KBM-7 (cell line): ENCODE measurements around the gene HSPB7.
"Not testable (repeated sequence)": the region's sequence is repeated elsewhere in the genome, so short reads cannot be mapped to it uniquely, and the experiment has no call there.

Source experiments
- DNase-seq: peaks from one replicate; pipeline ENCODE4 v3.0.0-alpha.2; 2015
- in situ Hi-C: fragments of 300-500 bp; cut with MboI; formaldehyde crosslinking; loops from 2 replicates; pipeline ENCODE4 v1.14.3; 2020; ENCODE audit warnings: low sequenced_read_pairs, low pct_unique_long_range_greater_than_20kb, mixed read lengths

HSPB7 gene

GRCh38 chr1:16012590-16013219 lies 5.1 kb downstream of the HSPB7 start:
- DNase-seq, result peak; percentile 70
- in situ Hi-C loops, result no loop called here

DNA sequence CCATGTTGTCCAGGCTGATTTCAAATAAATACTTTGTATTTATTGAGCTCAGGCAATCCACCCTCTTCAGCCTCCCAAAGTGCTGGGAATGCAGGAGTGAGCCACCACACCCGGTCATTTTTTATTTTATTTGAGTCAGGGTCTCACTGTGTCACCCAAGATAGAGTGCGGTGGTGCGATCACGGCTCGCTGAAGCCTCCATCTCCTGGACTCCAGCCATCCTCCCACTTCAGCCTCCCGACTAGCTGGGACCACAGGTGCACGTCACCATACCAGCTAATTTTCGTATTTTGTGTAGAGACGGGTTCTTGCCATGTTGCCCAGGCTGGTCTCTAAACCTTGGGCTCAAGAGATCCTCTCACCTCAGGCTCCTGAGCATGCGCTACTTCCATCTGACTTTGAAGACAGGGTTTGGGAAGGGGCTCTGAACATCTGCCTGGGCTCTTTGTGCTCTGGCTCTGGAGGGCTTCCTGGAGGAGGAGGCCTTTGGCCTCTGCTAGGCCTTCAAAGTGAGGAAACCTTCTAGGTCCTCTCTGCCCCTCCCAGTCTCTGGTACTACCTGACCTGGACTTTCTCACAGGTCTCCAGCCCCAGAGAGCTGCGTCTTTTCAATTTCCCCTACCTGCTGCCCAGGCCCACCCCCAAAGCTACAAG lies 5.8 kb downstream of the HSPB7 start:
- DNase-seq, result no peak
- in situ Hi-C loops, result no loop called here

DNA sequence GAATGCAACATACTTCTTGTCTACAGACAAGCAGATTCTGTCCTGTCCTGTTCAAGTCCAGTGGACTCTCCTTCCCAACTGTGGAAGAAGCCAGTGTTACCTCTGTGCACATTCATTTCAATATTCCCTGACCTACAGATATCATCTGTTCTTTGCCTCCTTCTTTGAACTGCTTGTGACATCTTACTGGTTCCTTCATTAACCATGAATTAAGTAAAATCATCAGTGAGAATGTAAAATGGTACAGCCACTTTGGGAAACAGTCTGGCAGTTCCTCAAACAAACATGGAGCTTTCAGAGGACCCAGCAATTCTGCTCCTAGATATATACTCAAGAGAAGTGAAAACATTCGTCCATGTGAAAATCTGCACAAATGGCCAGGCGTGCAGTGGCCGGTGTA lies 7.0 kb downstream of the HSPB7 start:
- DNase-seq, result no peak
- in situ Hi-C loops, result no loop called here

GRCh38 chr1:16009678-16010077 lies 8.2 kb downstream of the HSPB7 start:
- DNase-seq, result no peak
- in situ Hi-C loops, result no loop called here

GRCh38 chr1:16009030-16009460 lies 8.8 kb downstream of the HSPB7 start:
- DNase-seq, result peak; percentile 73
- in situ Hi-C loops, result no loop called here

GRCh38 chr1:16007671-16008341 lies 10.0 kb downstream of the HSPB7 start:
- in situ Hi-C loops, result no loop called here
- DNase-seq, result no peak

- peak; percentile 41 for DNase-seq
- in situ Hi-C loops, result no loop called here
These were observed 11.0 kb downstream of the HSPB7 start for GRCh38 chr1:16006552-16007485.

DNA sequence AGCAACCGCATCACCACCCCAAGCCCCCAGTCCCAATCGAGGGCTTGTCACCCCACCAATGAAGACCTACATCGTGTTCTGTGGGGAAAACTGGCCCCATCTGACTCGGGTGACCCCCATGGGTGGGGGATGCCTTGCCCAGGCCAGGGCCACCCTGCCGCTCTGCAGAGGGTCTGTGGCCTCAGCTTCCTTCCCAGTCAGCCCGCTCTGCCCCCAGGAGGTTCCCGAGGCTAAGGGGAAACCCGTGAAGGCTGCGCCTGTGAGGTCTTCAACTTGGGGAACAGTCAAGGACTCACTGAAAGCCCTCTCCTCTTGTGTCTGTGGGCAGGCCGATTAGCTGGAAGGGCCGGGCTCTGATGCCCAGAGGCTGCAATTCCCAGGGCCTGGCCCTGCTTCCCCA lies 11.8 kb downstream of the HSPB7 start:
- no peak for DNase-seq
- in situ Hi-C loops, result no loop called here

GRCh38 chr1:16005597-16005996 lies 12.2 kb downstream of the HSPB7 start:
- in situ Hi-C loops, result no loop called here
- no peak for DNase-seq

DNA sequence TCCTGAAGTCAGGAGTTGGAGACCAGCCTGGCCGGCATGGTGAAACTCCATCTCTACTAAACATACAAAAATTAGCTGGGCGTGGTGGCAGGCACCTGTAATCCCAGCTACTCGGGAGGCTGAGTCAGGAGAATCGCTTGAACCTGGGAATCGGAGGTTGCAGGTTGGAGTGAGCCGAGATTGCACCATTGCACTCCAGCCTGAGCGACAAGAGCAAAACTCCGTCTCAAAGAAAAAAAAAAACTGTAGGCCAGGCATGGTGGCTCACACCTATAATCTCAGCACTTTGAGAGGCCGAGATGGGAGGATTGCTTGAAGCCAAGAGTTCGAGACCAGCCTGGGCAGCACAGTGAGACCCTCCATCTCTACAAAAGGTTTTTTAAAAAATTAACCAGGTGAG lies 16.6 kb downstream of the HSPB7 start:
- in situ Hi-C loops, DNase-seq: not testable (repeated sequence)

DNA sequence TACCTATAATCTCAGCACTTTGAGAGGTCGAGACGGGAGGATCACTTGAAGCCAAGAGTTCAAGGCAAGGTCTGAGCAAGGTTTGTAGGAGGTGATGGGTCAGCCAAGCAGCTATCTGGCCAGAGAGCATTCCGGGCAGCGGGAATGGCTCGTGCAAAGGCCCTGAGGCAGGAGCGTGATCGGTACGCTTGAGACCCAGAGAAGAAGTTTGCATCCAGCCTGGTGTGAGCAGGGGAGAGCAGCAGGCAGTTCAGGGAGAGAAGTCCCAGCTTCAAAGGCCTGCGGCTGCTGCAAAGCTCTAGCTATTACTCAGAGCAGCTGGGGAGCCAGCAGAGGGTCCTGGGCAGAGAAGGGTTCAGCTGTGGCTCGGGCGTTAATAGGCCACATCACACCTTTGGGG lies 18.9 kb downstream of the HSPB7 start:
- in situ Hi-C loops, result no loop called here

GRCh38 chr1:15997637-15998280 lies 20.1 kb downstream of the HSPB7 start:
- in situ Hi-C loops, result no loop called here
- no peak for DNase-seq

More for the DNA sequence above, 18.9 kb downstream of the HSPB7 start:
- DNase-seq, result no peak

DNA sequence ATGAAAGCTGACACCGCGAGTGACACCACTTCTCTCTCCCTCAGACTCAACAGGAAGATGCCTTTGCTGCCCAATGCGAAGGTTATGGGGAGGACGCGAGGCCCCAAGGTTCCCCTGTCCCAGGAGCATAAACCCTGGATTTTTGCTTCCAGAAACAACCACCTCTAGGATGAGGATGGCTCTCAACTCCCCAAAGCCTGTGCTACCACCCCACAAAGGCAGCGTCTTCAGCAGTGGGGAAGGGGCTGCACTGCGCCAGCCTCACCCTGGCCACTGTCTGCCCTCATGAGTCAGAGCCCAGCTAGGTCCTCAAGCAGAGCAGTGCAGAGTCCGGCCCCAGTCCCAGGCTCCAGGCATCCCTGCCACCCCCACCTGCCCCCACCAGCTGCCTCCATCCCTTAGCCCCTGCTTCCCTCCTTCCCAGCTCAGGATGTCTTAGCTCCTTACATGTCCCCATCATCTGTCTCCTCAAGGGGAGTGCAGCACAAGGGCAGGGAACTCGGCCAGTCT lies 20.7 kb downstream of the HSPB7 start:
- in situ Hi-C loops, result no loop called here
- no peak for DNase-seq

GRCh38 chr1:15994590-15995351 lies 23.1 kb downstream of the HSPB7 start:
- peak; percentile 35 for DNase-seq
- in situ Hi-C loops, result no loop called here

- in situ Hi-C loops, result no loop called here
- no peak for DNase-seq
These were observed 23.8 kb downstream of the HSPB7 start for GRCh38 chr1:15994081-15994480.

DNA sequence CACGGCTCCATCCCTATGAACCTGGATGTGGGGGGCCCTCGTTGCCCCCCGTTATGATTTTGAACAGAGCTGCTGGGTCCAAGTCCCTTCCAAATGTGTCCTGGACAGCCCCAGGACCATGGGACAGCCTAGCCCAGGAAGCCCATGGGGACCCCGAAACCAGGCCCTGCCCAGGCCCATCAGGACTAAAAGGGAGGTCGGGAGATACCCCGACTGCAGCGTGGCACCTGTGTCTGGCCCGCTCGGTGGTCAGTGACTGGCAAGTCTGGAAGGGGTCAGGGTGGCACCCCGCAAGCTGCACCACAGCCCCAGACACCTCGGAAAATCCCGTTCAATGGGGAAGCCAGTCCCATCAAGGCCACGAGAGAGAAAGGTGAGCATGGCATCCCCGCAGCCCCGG lies 24.2 kb downstream of the HSPB7 start:
- in situ Hi-C loops, result no loop called here
- DNase-seq, result no peak

DNA sequence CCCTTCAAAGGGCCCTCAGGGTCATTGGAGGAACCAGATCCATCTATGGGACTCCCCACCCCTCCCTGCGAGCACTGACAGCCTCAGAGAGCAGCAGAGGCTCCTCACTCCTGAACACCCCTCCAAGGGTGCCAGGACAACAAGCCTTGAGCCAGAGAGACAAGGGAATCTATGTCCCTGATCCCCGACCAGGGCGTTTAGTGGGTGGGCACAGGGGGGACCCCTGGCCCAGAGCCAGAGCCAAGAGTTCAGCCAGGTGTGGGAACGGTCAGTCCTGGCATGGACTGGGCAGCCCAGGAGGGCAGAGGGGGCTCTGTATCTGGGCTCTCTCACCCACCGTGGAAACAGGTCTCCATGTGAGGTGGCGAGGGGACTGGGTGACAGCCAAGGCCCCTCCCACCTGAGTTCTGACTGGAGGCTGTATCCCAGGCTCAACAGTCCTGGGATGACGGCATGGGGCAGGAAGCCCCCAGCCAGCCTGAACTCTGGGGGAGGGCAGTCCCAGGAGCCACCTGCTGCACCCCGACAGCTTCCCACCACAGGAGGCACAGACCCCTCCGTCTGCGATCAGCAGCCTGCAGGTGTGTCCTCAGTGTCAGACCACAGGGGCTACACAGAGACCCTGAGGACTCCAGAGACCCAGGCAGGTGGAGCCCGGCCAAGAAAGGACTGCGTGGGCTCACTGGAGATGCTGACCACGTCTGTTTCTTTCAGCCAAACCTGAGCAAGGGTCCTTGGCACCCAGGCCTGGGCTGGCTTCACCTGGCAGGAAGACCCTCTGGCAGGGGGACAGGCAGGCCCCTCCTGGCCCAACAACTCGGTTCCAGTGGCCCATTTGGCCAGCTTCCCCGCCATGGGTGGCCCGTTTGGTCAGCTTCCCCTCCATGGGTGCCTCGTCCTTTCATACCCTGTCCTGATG lies 25.0 kb downstream of the HSPB7 start:
- in situ Hi-C loops, result no loop called here
- DNase-seq, result no peak
